Transverse colon (tissue), 4 donors: ENCODE results near the gene SLC4A5. TPM values are rescaled to one million over a fixed set of nuclear protein-coding genes. Genes with fewer than 3 reads are reported as not detected.

Experiments
- DNase-seq: peaks from one replicate; pipeline ENCODE4 v3.0.0-alpha.2; 2019
- H3K27ac ChIP-seq, 4 donors: fragments of 200-600 bp; sonication (generic); 2 replicates each; pipeline ENCODE4 v1.5.1; 2016 to 2018; ENCODE audit warnings: inconsistent platforms in 4 of 4
- H3K27me3 ChIP-seq: fragments of 200-600 bp; sonication (generic); 2 replicates; pipeline ENCODE4 v1.5.1; 2017; ENCODE audit warnings: inconsistent platforms
- H3K36me3 ChIP-seq, 4 donors: fragments of 200-600 bp; sonication (generic); 2 replicates each; pipeline ENCODE4 v1.5.1; 2017 to 2019; ENCODE audit warnings: inconsistent platforms in 4 of 4
- H3K4me1 ChIP-seq, 4 donors: fragments of 200-600 bp; sonication (generic); 2 replicates each; pipeline ENCODE4 v1.5.1; 2017 to 2020; ENCODE audit warnings: inconsistent platforms in 4 of 4
- H3K4me3 ChIP-seq, 4 donors: fragments of 200-600 bp; sonication (generic); 1 replicate in 1 of 4; 2 replicates in 3 of 4; pipeline versions ENCODE4 v1.5.1 to v1.6.1; 2017 to 2019; ENCODE audit warnings: inconsistent platforms in 4 of 4
- H3K9me3 ChIP-seq, 2 donors: fragments of 200-600 bp; sonication (generic); 2 replicates each; pipeline ENCODE4 v1.5.1; 2017 to 2019; ENCODE audit warnings: inconsistent platforms in 2 of 2
- EP300 ChIP-seq: sonication (generic); formaldehyde crosslinking; IDR thresholded peaks from one replicate; pipeline ENCODE4 v1.6.1; 2017; ENCODE audit warnings: antibody characterized with exemption, low read depth
- POLR2A ChIP-seq: fragments of 450-650 bp; IDR thresholded peaks from one replicate; pipeline ENCODE4 v1.6.1; 2016; ENCODE audit warnings: antibody characterized with exemption, mild to moderate bottlenecking, moderate library complexity
- POLR2AphosphoS5 ChIP-seq, 3 donors: sonication (generic); formaldehyde crosslinking; IDR thresholded peaks; one replicate each; pipeline ENCODE4 v1.6.1; 2016; ENCODE audit warnings: antibody characterized with exemption in 3 of 3
- WGBS, 2 donors: methylation state at CpG; one replicate each; pipeline ENCODE4 v1.1.5; 2018; ENCODE audit warnings: low coverage in 1 of 2; 5-methylcytosine and 5-hydroxymethylcytosine counted together
- in situ Hi-C, 4 donors: fragments of 200-750 bp; cut with MboI; loops; one replicate each; pipeline versions ENCODE4 v1.15.0 to v1.15.1; 2017; ENCODE audit warnings: low sequenced_read_pairs in 3 of 4, low pct_ligation_motif_present in 1 of 4, low pct_unique_long_range_greater_than_20kb in 1 of 4
- intact Hi-C: fragments of 100-400 bp; cut with DNase I; formaldehyde crosslinking; loops from one replicate; pipeline ENCODE4 v1.15.1; 2023; ENCODE audit warnings: low total_unique reads
- total RNA-seq, 4 donors: library from RNA; depleted of rRNA; stranded (reverse); fragments of >200 nt; gene quantifications; one replicate each; pipeline ENCODE4 v1.1.0, GENCODE V29; 2016
- TF ChIP-seq, protein P1 (sequence below), 5 experiments: fragments of 200-600 bp in 3 of 5; fragments of 450-650 bp in 2 of 5; sonication (generic) in 3 of 5; IDR thresholded peaks; 1 replicate in 2 of 5; 2 replicates in 3 of 5; pipeline ENCODE4 v1.5.1; 2016 to 2017; ENCODE audit warnings: antibody characterized with exemption in 5 of 5, inconsistent platforms in 3 of 5, mild to moderate bottlenecking in 2 of 5, moderate library complexity in 1 of 5

Gene SLC4A5
- total RNA-seq, 4 donors from 2014 or later, result 0.37 to 6.1 (median 3.5) TPM

DNA sequence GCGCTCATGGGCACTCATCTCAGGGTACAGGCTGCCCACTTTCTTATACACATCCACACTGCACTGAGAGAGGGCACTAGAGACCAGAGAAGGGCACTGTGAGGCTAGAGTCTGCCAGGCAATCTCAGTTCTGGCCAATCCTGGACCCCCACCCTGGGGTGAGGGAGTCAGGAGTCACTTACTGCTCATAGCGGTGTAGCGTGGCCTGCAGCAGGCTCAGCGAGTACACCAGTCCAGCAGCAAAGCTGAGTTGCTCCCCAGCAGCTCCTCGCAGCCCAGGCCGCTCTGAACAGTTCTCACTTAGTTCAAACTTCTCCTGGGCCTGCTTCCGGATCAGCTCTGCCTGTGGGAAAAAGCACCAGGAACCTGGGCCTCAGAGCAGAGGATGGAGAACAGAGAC, 24.6 kb upstream of the SLC4A5 start:
- Histone ChIP-seq H3K4me3 (no peak overlapping the region), H3K4me1 (no peaks in the 10 kb centered on the region), H3K36me3 (peaks cover 0 to 79% (median 39%) of the 10 kb centered on the region in 4 donors), H3K27ac (no peak overlapping the region), H3K9me3 (no peaks in the 10 kb centered on the region), H3K27me3 (no peaks in the 10 kb centered on the region)
- in situ Hi-C loops, result no loop called here
- TF ChIP-seq EP300, result no peak
- TF ChIP-seq, protein P1, sequence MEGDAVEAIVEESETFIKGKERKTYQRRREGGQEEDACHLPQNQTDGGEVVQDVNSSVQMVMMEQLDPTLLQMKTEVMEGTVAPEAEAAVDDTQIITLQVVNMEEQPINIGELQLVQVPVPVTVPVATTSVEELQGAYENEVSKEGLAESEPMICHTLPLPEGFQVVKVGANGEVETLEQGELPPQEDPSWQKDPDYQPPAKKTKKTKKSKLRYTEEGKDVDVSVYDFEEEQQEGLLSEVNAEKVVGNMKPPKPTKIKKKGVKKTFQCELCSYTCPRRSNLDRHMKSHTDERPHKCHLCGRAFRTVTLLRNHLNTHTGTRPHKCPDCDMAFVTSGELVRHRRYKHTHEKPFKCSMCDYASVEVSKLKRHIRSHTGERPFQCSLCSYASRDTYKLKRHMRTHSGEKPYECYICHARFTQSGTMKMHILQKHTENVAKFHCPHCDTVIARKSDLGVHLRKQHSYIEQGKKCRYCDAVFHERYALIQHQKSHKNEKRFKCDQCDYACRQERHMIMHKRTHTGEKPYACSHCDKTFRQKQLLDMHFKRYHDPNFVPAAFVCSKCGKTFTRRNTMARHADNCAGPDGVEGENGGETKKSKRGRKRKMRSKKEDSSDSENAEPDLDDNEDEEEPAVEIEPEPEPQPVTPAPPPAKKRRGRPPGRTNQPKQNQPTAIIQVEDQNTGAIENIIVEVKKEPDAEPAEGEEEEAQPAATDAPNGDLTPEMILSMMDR (IDR thresholded peaks at IDR 0.05), result no peak
- no peak for TF ChIP-seq POLR2AphosphoS5 (IDR thresholded peaks at IDR 0.05)
- TF ChIP-seq POLR2A, result no peak
- DNase-seq, result no peak
- WGBS, 2 donors, result 98% methylated on average over 7 of the region's 7 CpGs; no CpG with 5 or more reads in 1 of the 2 donors
- intact Hi-C loops, result no loop called here

DNA sequence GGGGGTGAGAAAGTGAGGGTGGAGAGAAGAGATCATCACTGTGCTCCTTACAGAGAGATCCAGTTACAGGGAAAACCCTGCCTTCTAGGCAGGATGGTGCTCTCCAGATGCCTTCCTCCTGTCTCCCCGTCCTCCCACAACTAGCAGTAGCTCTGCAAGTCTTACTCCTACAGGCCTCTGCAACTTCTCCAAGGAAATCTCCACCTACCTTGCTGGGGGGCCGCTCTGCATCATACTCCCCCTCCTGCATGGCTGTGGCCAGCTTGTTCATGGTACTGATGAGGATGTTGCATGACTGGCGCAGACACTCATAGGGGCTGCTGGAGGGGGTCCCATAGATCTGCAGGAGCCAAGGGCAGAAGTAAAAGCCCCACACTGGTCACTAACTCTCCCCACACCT, 22.8 kb upstream of the SLC4A5 start:
- no peak for DNase-seq
- H3K36me3 ChIP-seq, result peaks cover 0 to 94% (median 45%) of the 10 kb centered on the region in 4 donors
- intact Hi-C loops (no loop called here), in situ Hi-C loops (no loop called here)
- no peak for TF ChIP-seq POLR2A
- no peak for TF ChIP-seq EP300
- TF ChIP-seq, protein P1 (IDR thresholded peaks at IDR 0.05), result no peak
- TF ChIP-seq POLR2AphosphoS5 (IDR thresholded peaks at IDR 0.05), result no peak
- no peak overlapping the region for H3K4me3 ChIP-seq
- no peak overlapping the region for H3K27ac ChIP-seq
- no peaks in the 10 kb centered on the region for H3K27me3 ChIP-seq
- 97% methylated on average over 3 of the region's 3 CpGs; no CpG with 5 or more reads in 1 of the 2 donors for WGBS, 2 donors
- H3K4me1 ChIP-seq, result no peaks in the 10 kb centered on the region
- H3K9me3 ChIP-seq, result no peaks in the 10 kb centered on the region

GRCh38 chr2:74364533-74365505, 21.6 kb upstream of the SLC4A5 start:
- intact Hi-C loops, result no loop called here
- Histone ChIP-seq H3K4me3 (no peak overlapping the region), H3K36me3 (peaks cover 0 to 93% (median 41%) of the 10 kb centered on the region in 4 donors), H3K27me3 (no peaks in the 10 kb centered on the region), H3K9me3 (no peaks in the 10 kb centered on the region), H3K27ac (no peak overlapping the region), H3K4me1 (no peaks in the 10 kb centered on the region)
- no peak for DNase-seq
- TF ChIP-seq POLR2A, result no peak
- 81 to 86% methylated on average over 1 to 8 of the region's 8 CpGs for WGBS, 2 donors
- in situ Hi-C loops, result no loop called here

- Histone ChIP-seq H3K9me3 (no peaks in the 10 kb centered on the region), H3K27me3 (no peaks in the 10 kb centered on the region), H3K4me1 (no peaks in the 10 kb centered on the region), H3K27ac (no peak overlapping the region), H3K4me3 (no peak overlapping the region), H3K36me3 (peaks cover 0 to 62% (median 30%) of the 10 kb centered on the region in 4 donors)
- DNase-seq, result no peak
- in situ Hi-C loops (no loop called here), intact Hi-C loops (no loop called here)
- TF ChIP-seq POLR2AphosphoS5 (IDR thresholded peaks at IDR 0.05) (no peak), EP300 (no peak), POLR2A (no peak)
- TF ChIP-seq, protein P1 (IDR thresholded peaks at IDR 0.05), result no peak
- WGBS, 2 donors, result 91% methylated on average over 11 of the region's 11 CpGs; no CpG with 5 or more reads in 1 of the 2 donors
Observed at GRCh38 chr2:74361327-74361726, 18.1 kb upstream of the SLC4A5 start.
